GM12878 (cell line): ENCODE data around the gene KBTBD4. TPM values are rescaled to one million over a fixed set of nuclear protein-coding genes. Genes with fewer than 3 reads are reported as not detected.

Experiments used
- CEBPZ ChIP-seq: fragments of 150-350 bp; IDR thresholded peaks from 2 replicates; pipeline ENCODE4 v1.6.1; 2016; ENCODE audit warnings: low read depth, low read length
- CUX1 ChIP-seq: IDR thresholded peaks from 2 replicates; pipeline ENCODE4 v1.6.1; 2012; ENCODE audit warnings: improper control_type of control experiment, low read depth, low read length; ENCODE audit not compliant: insufficient replicate concordance
- DPF2 ChIP-seq: fragments of 450-650 bp; IDR thresholded peaks from 2 replicates; pipeline ENCODE4 v1.6.1; 2017; ENCODE audit warnings: mild to moderate bottlenecking
- E2F4 ChIP-seq: IDR thresholded peaks from 2 replicates; pipeline ENCODE4 v1.6.1; 2012; ENCODE audit warnings: low read depth, low read length, improper control_type of control experiment
- IRF3 ChIP-seq: fragments of 450-650 bp; IDR thresholded peaks from 2 replicates; pipeline ENCODE4 v1.6.1; 2014; ENCODE audit warnings: mild to moderate bottlenecking
- IRF5 ChIP-seq: fragments of 450-650 bp; IDR thresholded peaks from 2 replicates; pipeline ENCODE4 v1.6.1; 2017; ENCODE audit warnings: borderline replicate concordance
- LARP7 ChIP-seq: fragments of 450-650 bp; IDR thresholded peaks from 2 replicates; pipeline ENCODE4 v1.6.1; 2017; ENCODE audit warnings: mild to moderate bottlenecking
- MXI1 ChIP-seq: fragments of 150-350 bp; IDR thresholded peaks from 2 replicates; pipeline ENCODE4 v1.6.1; 2011; ENCODE audit warnings: low read depth, mild to moderate bottlenecking, inconsistent platforms, low read length, improper control_type of control experiment
- PAX8 ChIP-seq: fragments of 450-650 bp; IDR thresholded peaks from 2 replicates; pipeline ENCODE4 v1.6.1; 2017; ENCODE audit warnings: mild to moderate bottlenecking, moderate library complexity
- RCOR1 ChIP-seq: conservative IDR thresholded peaks from 2 replicates; pipeline ENCODE4 v1.6.1; 2012; ENCODE audit warnings: low read depth, low read length, improper control_type of control experiment
- SMC3 ChIP-seq: IDR thresholded peaks from 2 replicates; pipeline ENCODE4 v1.6.1; 2011; ENCODE audit warnings: low read length, improper control_type of control experiment, borderline replicate concordance
- SREBF1 ChIP-seq: IDR thresholded peaks from 2 replicates; pipeline ENCODE4 v1.6.1; 2012; ENCODE audit warnings: mild to moderate bottlenecking, low read length
- SUZ12 ChIP-seq: fragments of 200-600 bp; sonication (generic); IDR thresholded peaks from one replicate; pipeline ENCODE4 v1.6.1; 2018; ENCODE audit warnings: antibody characterized with exemption, mild to moderate bottlenecking; ENCODE audit not compliant: unreplicated experiment
- TAF1 ChIP-seq: IDR thresholded peaks from 2 replicates; pipeline ENCODE4 v1.6.1; 2011; ENCODE audit warnings: mild to moderate bottlenecking, low read depth, low read length, borderline replicate concordance
- TCF12 ChIP-seq: IDR thresholded peaks from 2 replicates; pipeline ENCODE4 v1.6.1; 2011; ENCODE audit warnings: low read depth, mild to moderate bottlenecking, low read length
- ZZZ3 ChIP-seq: IDR thresholded peaks from 2 replicates; pipeline ENCODE4 v1.6.1; 2011; ENCODE audit warnings: low read depth; ENCODE audit not compliant: control insufficient read depth, insufficient read length
- polyA plus RNA-seq, 11 experiments: library from polyadenylated mRNA; depleted of rRNA in 4 of 11; unstranded in 6 of 11; stranded (reverse) in 5 of 11; fragments of >200 nt; fragmentation: Nextera tagmentation in 4 of 11; fragmentation: Illumina TruSeq in 1 of 11; extraction: Ambion mirVana in 4 of 11; extraction: Trizol in 1 of 11; gene quantifications; 1 replicate in 1 of 11; 2 replicates in 10 of 11; pipeline versions ENCODE4 v1.2.1 to v1.2.3, GENCODE V29; 2011 to 2016; ENCODE audit warnings: inconsistent platforms in 2 of 11, missing spikeins in 2 of 11, low read depth in 1 of 11
- total RNA-seq, 4 experiments: library from RNA; depleted of rRNA in 3 of 4; stranded (reverse); fragments of >200 nt in 3 of 4; fragmentation: Illumina TruSeq in 1 of 4; extraction: Trizol in 1 of 4; gene quantifications; 2 replicates each; pipeline versions ENCODE4 v1.2.1 to v1.2.3, GENCODE V29; 2013 to 2021

KBTBD4 gene
- total and polyA plus RNA-seq, 10 of the 15 experiments (the other 5 are each of a cell fraction or from before 2014, with no cell fraction given): 18.4 to 46.4 (median 25.7) TPM

GRCh38 chr11:47578524-47579494 lies at the start of gene KBTBD4, which contains the start of gene NDUFS3 (continued):
- TF ChIP-seq SREBF1: no peak; the same call in 1 of the 2 replicates
- TF ChIP-seq CEBPZ: peak; percentile 59; the same call in 1 of the 2 replicates
- TF ChIP-seq E2F4: 0 out of 2 replicates have a peak, but pooled peaks have one; percentile 43
- TF ChIP-seq TCF12: peak; percentile 89
- TF ChIP-seq ZZZ3: peak; percentile 40
- peak; percentile 60 for TF ChIP-seq DPF2
- TF ChIP-seq LARP7: peak; percentile 96
- peak; percentile 97 for TF ChIP-seq TAF1
- TF ChIP-seq SUZ12: no peak
- no peak; the same call in 1 of the 2 replicates for TF ChIP-seq SMC3
- TF ChIP-seq MXI1: peak; percentile 84
- no peak for TF ChIP-seq PAX8
- 0 out of 2 replicates have a peak, but pooled peaks have one; percentile 38 for TF ChIP-seq IRF3
- TF ChIP-seq IRF5: no peak
- no peak for TF ChIP-seq CUX1
- TF ChIP-seq RCOR1: no peak; the same call in 1 of the 2 replicates
